HG02678 (cell line): ENCODE results near the gene LSS.
"Not testable (repeated sequence)": the region's sequence is repeated elsewhere in the genome, so short reads cannot be mapped to it uniquely, and the experiment has no call there.

Source experiments
- ATAC-seq: cut with Tn5 transposase; IDR thresholded peaks from one replicate; pipeline ENCODE4 v1.9.1; 2021; ENCODE audit warnings: mild to moderate bottlenecking, moderate library complexity; ENCODE audit not compliant: unreplicated experiment

Gene LSS

DNA sequence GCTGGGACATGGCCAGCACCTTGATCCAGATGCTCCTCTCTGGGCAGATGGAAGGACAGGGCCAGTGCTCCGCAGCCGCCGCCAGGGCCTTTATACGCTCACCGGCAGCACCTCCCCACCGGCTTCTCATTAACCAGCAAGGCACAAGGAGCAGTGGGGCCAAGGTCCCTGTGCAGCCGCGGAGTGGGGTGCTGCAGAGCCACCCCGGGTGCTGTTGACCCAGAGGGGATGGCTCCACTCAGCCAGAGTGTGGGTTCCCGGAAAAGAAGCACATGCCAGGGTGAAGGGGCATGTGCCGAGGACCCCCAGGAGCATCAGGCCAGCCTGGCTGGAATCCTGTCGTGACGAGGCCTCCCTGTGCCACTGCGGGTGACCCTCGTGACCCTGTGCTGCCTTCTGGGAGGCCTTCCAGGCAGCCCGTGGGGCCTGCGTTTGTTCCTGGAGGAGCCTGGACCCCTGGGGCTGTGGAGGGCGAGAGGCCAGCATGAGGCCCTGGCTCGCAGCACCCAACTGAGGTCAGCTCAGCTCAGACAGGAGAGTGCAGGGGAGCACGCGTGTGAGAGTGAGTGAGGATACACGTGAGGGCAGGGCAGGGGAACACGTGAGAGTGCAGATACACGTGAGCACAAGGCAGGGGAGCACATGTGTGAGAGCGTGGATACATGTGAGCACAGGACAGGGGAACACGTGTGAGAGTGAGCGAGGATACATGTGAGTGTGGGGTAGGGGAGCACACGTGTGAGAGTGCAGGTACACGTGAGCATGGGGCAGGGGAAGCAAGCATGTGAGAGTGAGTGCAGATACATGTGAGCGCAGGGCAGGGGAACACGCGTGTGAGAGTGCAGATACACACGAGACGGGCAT lies 72.8 kb downstream of the LSS start, which contains the start of gene FTCD:
TSS of gene FTCD (minus strand) at position 66 of the 864 bp plus-strand sequence. CDS start at position 10, 56 bp downstream.
- ATAC-seq, result no peak

DNA sequence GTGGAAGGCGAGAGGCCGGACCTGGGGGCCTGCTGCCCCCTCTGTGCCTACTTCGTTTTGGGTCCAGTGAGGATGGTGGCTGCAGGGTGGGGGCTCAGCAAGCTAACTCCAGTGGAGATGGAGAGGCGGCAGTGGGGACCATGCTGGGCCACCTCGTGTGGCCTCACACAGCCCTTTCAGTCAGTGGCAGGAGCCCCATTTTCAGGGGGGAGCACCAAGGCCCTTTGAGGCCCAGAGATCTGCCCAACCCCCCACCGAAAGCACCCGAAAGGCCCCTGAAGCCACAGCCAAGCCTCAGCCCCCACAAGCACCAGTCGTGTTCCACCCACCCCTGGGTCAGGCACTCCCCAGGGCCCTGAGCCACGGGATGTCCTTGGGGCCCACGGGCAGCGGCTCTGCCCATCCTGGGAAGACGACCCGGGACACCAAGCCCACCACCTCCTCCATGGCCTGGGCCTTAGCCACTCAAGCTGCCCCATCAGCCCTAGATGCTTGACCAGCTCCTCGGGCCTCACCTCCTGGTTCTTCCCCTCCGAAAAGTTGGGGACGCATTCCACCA lies 73.5 kb downstream of the LSS start:
- no peak for ATAC-seq

DNA sequence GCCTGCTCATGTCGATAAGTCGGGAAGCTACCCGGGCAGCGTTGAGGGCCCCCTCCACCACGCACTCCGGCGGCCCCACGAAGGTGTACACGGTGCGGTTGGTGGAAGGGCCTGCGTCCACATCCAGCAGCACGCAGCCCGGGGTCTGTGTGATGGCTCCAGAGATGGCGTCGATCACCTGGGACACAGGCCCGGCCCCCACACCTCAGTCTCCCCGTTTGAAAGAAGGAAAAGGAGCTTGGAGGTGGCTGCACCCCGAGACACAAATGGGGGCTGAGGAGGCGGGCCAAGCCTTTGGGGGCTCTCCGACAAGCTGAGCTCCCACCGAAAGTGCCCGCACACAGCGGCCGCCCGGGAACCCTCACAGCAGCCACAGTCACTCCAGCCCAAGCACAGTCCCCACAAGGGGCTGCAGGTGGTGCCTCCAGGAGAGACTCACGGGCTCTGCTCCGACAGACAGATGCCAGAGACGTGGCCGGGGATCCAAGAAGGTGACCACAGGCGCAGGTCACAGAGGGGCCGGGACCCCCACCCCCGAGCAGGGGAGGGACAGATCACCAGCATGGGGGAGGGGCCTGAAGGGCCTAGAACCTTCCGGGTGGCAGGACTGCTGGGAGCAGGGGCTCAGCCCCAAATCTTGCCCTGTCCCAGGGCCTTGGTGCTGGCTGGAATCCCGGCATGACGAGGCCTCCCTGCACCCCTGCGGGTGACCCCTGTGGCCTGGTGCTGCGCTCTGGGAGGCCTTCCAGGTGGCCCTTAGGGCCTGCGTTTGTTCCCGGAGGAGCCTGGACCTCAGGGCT lies 74.2 kb downstream of the LSS start:
- ATAC-seq, result no peak

DNA sequence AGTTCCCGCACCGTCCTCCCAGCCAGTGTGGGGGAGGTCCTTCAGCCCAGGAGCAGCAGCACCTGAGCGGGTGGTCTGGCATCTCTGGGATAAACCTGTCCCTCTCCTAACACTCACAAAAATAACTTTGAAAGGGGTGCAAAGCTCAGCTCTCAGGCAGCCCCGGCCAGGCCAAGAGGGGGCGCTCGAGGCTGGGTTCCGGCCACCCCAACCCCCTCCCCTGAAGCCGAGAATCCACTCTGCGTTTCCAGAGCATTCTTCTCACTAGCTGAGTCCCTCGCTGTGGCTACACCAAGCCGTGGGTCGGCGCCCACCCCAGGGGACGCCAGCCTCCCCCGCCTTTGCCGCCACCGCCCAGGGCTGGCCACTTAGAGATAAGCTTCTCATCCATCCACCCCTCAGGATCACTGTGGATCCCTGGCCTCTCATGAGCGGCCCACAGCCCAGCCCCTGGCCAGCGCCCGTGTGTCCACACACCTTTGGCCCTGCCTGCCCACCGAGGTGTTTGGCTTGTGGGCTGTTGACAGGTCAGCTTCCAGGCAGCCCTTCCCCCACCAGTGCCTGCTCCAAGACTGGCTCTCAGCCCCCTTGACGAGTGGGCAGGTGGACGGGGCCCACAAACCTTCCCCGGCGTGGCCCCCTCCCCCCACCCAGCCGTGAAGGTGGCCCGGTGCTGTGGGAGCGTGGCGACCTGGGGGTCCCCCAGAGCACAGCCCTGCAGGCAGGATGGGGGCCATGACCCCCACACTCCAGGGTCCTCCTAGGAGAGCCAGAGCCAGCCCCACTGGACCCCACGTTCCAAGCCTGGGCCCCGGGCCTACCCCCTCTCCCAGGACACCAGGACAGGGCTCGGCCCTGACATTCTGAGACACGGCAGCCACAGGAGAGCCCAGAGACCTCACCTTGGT lies 75.1 kb downstream of the LSS start:
- no peak for ATAC-seq

DNA sequence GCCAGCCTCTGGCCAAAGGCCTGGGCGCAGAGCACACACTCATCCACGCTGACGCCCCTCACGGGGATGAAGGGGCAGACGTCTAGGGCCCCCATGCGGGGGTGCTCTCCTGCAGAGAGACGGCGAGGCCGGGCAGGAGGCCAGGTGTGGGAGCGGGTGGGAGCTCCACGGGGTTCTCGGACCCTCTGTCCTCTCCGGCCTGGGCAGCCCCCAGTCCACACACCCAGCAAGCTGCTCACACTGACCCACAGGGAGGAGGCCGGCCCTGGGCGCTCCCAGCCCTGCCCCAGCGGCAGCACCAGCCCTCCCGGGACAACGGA lies 75.7 kb downstream of the LSS start:
- no peak for ATAC-seq

DNA sequence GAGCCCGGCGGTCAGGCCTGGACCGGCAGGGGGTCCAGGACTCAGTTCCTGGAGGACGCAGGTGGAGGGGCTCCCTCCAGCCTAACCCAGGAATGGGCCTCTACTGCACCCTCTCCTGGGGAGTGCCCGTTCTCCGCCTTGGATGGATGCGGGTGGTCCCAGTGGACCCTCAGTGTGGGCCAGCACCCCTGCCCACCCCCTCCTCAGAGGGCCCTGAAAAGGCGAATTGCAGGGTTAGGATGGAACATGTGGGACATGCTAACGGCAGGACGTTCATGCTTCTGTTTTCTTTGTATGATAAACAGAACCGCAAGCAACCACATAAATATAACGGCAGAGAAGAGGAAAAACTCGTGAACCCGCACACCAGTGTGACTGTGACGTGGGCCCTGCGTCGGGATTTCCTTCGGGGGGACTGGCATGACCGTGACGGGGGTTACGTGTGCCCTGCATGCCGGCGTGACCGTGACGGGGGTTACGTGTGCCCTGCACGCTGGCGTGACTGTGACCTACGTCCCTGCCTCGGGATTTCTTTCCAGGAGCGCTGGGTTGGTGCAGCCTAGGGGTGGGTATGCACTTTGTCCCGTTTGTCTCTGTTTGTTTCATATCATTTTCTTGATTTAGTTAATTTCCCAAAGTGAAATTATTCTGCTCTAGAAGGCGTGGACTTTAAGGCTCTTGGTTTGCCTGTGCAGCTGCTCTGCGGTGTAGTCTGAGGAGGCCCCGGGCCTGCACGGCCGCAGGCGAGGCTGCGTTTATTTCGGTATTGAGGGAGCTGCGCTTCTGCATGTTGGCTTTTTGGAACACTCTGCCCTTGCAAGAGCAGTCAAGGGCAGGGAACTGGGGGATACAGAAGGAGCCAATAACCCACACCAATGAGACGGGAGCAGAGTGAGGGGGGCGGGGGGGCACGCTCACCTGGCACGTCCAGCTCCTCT lies 76.3 kb downstream of the LSS start:
- no peak for ATAC-seq

DNA sequence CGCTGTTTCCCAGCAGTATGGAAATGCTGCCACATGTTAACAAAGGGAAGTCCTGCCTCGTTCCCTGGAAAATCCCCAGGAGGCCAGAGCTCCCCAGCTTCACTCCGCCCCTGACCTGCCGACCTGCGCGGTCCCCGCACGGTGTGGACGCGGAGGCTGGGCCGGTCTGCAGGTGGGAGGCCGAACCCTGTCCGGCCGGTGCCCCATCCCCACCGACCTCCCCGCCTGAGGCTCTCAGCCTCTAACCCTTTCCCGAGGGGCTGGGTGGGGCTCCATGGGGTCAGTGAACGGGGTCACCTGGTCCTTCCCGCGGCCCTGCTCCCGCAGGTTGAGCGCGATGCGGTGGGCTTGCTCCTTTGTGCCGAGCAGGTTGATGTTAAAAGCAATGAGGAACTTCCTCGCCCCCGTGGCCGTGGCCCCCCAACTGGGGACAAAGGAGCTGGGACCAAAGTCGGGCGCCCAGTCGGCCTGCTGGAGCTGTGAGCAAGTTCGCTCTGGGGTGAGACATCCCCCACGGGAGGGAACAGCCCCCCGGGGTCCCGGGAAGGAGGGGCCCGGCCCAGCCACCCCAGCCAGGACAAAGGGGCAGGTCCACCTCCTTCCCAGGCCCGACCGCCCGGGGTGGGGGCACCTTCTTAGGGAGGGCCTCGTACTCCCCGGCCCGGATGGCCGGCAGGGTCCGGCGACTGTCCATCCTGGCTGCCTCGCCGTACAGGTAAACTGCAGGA lies 77.1 kb downstream of the LSS start:
- no peak for ATAC-seq

DNA sequence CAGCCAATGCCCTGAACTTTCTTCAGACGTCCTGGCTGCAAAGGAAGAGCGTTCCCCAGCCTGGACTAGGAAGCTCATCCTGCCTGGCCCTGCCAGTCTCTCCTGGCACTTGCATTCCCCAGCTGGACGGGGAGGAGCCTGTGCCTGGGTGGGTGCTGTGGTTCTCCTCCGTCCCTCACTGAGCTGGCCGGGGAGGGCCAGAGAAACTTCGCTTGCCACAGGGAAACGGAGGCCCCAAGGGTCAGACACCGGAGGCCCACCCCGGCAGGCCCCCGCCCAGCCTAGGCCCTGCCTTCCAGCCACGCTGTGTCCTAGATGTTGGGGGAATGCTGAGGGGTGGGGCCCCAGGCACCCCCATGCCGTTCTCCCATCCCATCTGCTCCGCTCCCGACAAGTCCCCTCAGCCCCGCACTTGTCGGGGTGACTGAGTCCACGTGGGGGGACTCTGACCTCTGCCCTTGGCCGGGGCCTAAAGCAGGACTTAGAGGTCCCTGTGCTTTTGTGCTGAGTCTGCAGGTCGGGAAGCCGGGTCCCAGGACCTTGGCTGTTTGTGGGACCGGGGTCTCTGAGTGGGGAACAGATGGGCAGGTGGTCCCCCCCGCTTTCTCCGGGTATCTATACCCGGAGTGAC lies 78.0 kb downstream of the LSS start:
- no peak for ATAC-seq

DNA sequence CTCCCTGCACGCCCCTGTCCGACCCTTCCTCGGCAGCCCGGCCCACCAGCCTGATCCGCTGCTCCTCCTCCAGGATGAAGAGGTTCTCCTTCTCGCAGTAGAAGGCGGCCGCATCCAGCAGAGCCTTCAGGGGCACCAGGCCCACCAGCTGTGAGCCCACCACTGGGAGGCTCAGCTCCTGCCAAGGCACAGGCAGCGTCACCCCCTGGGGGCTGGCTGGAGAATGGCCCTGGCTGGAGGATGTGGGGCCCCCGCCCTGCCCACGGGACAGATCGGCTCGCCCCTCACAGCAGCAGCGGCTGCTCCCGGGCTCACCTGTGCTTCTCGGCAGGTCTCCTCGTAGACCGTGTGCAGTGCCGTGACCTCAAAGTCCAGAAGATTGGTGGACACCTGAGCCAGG lies 78.5 kb downstream of the LSS start:
- ATAC-seq, result no peak

DNA sequence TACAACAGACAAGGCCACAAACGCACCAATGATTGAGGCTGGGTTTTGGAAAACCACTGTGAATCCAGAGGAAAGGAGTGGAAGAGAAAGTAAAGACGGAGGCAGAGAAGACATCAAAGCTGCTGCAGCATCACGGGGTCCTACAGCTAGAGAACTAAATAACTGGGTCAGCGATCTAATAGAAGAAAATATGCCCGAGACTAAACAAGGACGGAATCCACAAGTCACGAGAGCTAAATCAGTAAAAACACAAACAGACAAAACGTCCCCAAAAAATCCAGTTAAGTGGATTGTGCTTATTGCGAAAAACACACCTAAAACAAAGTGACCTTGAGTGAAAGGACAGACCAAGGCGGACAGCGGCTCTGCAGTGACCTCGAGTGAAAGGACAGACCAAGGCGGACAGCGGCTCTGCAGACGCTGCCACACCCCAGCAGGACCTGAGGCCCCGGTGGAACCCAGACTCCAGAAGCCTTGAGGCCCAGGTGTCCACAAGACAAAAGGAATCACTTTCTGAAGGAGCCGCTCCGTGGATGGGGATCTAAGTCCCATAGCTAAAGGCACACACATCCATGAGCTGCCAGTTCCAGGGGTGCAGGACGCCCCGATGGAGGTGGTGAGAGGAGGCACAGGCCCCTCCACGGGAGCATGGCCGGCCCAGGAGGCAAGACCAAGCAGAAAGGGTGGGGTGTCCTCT lies 79.2 kb downstream of the LSS start:
- no peak for ATAC-seq

DNA sequence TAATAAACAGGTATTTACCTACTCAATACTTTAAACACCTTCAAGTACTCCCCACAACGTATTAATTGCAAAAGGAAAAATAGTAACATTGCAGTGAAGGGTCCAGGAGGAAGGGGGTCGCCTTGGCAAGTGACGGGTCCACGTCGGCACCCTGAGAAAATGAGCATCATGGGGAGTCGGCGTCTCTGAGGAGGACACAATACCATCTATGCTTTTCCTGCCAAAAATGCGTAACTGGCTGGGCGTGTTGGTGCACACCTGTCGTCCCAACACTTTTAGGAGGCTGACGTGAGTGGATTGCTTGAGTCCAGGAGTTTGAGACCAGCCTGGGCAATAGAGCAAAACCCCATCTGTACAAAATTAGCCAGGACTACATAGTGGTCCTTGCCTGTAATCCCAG lies 80.5 kb downstream of the LSS start:
- ATAC-seq, result no peak

DNA sequence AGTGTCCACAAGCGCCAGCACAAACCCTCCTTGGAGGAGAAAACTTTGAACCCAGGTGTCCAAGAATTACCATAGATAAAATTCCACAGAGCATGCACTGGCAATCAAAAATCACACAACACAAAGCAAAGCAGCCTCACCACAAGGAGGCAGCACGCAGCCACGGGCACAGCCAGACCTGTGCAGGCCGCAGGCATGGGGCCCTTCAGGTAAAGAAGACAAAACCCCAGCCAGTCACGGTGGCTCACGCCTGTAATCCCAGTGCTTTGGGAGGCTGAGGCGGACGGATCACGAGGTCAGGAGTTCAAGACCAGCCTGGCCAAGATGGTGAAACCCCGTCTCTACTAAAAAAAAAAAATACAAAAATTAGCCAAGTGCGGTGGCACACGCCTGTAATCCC lies 81.1 kb downstream of the LSS start:
- ATAC-seq, result not testable (repeated sequence)

DNA sequence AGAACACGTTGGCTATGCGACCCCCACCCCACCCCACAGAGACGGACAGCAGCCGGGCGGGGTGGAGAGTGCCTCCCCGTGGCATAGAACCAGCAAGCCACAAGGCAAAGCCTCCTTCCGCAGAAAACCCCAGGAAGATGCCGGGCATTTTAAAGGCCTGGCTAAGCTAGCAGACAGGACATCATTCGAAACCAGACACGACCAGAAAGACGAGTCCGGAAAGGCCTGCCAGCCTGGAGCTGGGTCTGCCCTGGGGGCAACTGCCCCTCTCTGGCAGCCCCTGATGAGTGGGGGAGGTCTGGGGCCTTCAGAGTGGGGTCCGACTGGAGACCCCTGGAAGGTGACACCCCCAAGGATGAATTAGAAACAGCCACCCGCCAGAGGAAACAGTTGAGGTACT lies 81.7 kb downstream of the LSS start:
- no peak for ATAC-seq

DNA sequence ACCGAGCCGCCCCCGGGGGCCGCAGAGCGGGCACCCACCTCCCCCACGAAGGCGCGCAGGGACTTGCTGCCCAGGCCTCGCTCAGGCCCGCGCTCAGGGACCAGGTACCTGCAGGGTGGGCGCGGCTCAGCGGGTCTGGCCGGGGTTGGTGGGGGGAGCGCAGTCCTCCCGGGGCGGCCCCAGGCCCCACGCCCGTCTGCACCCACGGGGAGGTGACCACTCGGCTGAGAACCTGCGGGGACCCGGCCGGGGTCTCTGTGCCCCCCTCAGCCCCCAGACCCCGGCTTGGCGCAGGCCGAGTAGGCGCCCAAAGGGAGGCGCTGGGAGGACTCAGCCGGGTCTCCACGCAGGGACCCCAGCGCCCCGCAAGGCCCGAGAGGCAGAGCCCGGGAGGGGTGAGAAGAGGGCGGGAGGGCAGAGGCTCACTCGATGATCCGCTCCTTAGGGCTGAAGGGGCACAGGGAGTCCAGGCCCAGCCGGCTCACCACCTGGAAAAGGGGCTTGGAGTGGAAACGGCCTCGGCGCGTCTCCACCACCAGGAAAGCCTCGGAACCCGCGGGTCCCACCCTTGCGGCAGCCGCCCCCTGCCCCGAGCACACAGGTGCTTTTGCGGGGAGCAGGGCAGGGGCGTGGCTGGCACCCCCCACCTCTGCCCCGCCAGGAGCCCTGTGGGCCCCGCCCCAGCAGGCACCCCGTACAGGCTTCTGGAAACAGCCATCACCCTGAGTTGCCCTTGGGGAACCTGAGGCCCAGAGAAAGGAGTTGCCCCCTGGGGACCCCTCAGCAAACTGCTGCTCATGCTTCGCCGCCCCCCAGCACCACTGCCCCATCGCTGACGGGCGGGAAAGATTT lies 82.5 kb downstream of the LSS start:
- ATAC-seq, result no peak

DNA sequence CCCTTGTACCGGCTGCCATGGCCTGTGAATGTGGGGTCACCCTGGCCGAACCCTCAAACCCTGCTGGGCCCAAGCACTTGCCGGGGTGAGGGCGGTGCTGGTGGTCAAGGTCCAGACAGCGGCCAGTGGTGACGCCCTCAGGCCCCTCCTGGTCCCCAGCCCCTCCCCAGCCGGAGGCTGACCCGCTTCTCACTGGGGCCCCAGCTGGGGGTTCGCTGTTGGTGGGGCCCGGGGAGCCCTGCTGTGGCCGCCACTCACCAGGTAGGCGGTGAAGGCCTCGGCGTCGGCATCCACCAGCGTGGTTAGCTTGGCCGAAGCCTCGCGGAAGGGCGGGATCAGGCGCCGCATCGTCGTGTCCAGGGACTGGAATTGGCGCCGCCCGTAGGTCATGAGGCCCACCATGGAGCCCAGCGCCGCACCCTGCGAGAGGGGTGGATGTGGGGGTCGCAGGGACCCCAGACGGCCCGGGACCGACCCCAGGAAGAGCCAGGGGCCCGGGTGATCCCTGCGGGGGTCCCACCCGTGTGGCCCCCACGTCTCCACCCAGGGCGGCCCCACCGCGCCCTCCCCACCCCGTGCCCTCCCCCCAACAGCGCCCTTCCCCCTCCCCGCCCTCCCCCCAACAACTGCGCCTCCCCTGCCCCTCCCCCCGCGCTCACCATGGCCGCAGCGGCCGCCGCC lies 83.3 kb downstream of the LSS start:
- no peak for ATAC-seq

DNA sequence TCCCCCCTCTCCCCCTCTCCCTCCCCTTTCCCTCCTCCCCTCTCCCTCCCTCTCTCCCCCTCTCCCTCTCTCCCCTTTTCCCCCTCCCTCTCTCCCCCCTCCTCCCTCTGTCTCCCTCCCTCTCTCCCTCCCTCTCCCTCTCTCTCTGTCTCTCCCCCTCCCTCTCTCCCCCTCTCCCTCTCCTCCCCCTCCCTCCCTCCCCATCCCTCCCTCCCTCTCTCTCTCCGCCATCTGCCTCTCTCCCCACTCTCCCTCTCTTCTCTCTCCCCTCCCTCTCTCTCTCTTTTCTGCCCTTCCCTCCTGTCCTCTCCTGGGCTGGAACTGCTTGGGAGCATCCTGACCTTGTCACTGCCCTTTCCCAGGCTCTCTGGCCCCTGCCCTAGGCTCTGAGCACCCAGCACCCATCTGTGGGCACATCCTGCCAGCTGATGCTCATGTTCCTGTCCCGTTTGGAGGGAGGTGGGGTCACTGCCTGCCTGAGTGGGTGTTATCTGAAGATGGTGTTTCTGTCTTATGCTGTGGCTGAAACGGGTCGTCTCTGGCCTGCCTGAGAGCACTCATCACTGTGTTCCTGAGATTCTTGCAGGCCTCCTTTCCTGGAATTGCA lies 84.0 kb downstream of the LSS start:
- no peak for ATAC-seq
